GM18870 (cell line): Measurements from ENCODE around the gene TLX2.
"Not testable (repeated sequence)": the region's sequence is repeated elsewhere in the genome, so short reads cannot be mapped to it uniquely, and the experiment has no call there.

ENCODE experiments used
- ATAC-seq: cut with Tn5 transposase; IDR thresholded peaks from one replicate; pipeline ENCODE4 v1.9.1; 2021; ENCODE audit warnings: moderate library complexity; ENCODE audit not compliant: unreplicated experiment

Gene TLX2

GRCh38 chr2:74514368-74515270 lies at the start of gene TLX2:
TLX2 (plus strand) TSS chr2:74514450; CDS start chr2:74514807, 357 bp downstream.
- ATAC-seq, result no peak

- not testable (repeated sequence) for ATAC-seq
Measured at GRCh38 chr2:74470742-74471141, 43.5 kb upstream of the TLX2 start.

- no peak for ATAC-seq
Measured at GRCh38 chr2:74471332-74472065, 42.8 kb upstream of the TLX2 start.

- ATAC-seq, result peak; percentile 60
Measured at GRCh38 chr2:74472086-74472944, 41.9 kb upstream of the TLX2 start, which contains the start of gene MRPL53. MRPL53 (minus strand) TSS chr2:74472680; CDS start chr2:74472660, 20 bp downstream.

- no peak for ATAC-seq
Measured at GRCh38 chr2:74472945-74473258, 41.3 kb upstream of the TLX2 start.

GRCh38 chr2:74474481-74474880 lies 39.8 kb upstream of the TLX2 start:
- no peak for ATAC-seq

- no peak for ATAC-seq
Measured at GRCh38 chr2:74474899-74475298, 39.4 kb upstream of the TLX2 start.

GRCh38 chr2:74481431-74481830 lies 32.8 kb upstream of the TLX2 start:
- no peak for ATAC-seq

GRCh38 chr2:74481961-74482800 lies 32.1 kb upstream of the TLX2 start:
- ATAC-seq, result peak; percentile 33

- peak; percentile 91 for ATAC-seq
Measured at GRCh38 chr2:74482801-74483674, 31.2 kb upstream of the TLX2 start, which contains the start of the genes CCDC142 and TTC31. CCDC142 (minus strand) TSS chr2:74482998; CDS start chr2:74482837, 161 bp downstream. TTC31 (plus strand) TSS chr2:74483081; CDS start chr2:74483096, 15 bp downstream.

- not testable (repeated sequence) for ATAC-seq
Measured at GRCh38 chr2:74483675-74484164, 30.5 kb upstream of the TLX2 start.

- ATAC-seq, result no peak
Measured at GRCh38 chr2:74486141-74486540, 28.1 kb upstream of the TLX2 start.

- no peak for ATAC-seq
Measured at GRCh38 chr2:74488643-74489481, 25.4 kb upstream of the TLX2 start.

GRCh38 chr2:74489906-74490305 lies 24.3 kb upstream of the TLX2 start:
- no peak for ATAC-seq

GRCh38 chr2:74491648-74492544 lies 22.4 kb upstream of the TLX2 start:
- no peak for ATAC-seq

GRCh38 chr2:74493546-74493945 lies 20.7 kb upstream of the TLX2 start:
- ATAC-seq, result no peak

GRCh38 chr2:74495440-74495839 lies 18.8 kb upstream of the TLX2 start:
- ATAC-seq, result no peak
